GM19467 (cell line): ENCODE measurements around the gene EDRF1.

Source experiments
- ATAC-seq: cut with Tn5 transposase; IDR thresholded peaks from one replicate; pipeline ENCODE4 v1.9.1; 2021; ENCODE audit warnings: mild to moderate bottlenecking, moderate library complexity; ENCODE audit not compliant: unreplicated experiment

Gene EDRF1

GRCh38 chr10:125761961-125762360, 42.5 kb downstream of the EDRF1 start:
- no peak for ATAC-seq

- no peak for ATAC-seq
Observed at GRCh38 chr10:125762692-125763648, 43.5 kb downstream of the EDRF1 start.

- ATAC-seq = no peak
Observed at GRCh38 chr10:125765835-125766234, 46.3 kb downstream of the EDRF1 start.

GRCh38 chr10:125766511-125766910, 47.0 kb downstream of the EDRF1 start:
- no peak for ATAC-seq

- no peak for ATAC-seq
Observed at GRCh38 chr10:125768219-125768855, 48.8 kb downstream of the EDRF1 start.

GRCh38 chr10:125769175-125769574, 49.7 kb downstream of the EDRF1 start:
- no peak for ATAC-seq

- no peak for ATAC-seq
Observed at GRCh38 chr10:125770844-125771243, 51.3 kb downstream of the EDRF1 start.

- no peak for ATAC-seq
Observed at GRCh38 chr10:125772112-125772863, 52.8 kb downstream of the EDRF1 start.

- no peak for ATAC-seq
Observed at GRCh38 chr10:125772864-125773180, 53.3 kb downstream of the EDRF1 start.

GRCh38 chr10:125773687-125774543, 54.4 kb downstream of the EDRF1 start:
- no peak for ATAC-seq

GRCh38 chr10:125774581-125775191, 55.2 kb downstream of the EDRF1 start:
- ATAC-seq = no peak

GRCh38 chr10:125775491-125776106, 56.1 kb downstream of the EDRF1 start, which contains the start of gene MMP21:
MMP21 (minus strand) TSS chr10:125775821; CDS start chr10:125775821, 0 bp downstream.
- ATAC-seq = no peak

- ATAC-seq = no peak
Observed at GRCh38 chr10:125777806-125778205, 58.3 kb downstream of the EDRF1 start.

- ATAC-seq = no peak
Observed at GRCh38 chr10:125778556-125778955, 59.0 kb downstream of the EDRF1 start.

GRCh38 chr10:125779403-125780327, 60.2 kb downstream of the EDRF1 start:
- ATAC-seq = no peak

- ATAC-seq = no peak
Observed at GRCh38 chr10:125781374-125781773, 61.9 kb downstream of the EDRF1 start.

GRCh38 chr10:125782054-125782453, 62.5 kb downstream of the EDRF1 start:
- no peak for ATAC-seq

GRCh38 chr10:125782616-125783015, 63.1 kb downstream of the EDRF1 start:
- ATAC-seq = no peak

GRCh38 chr10:125783408-125783807, 63.9 kb downstream of the EDRF1 start:
- ATAC-seq = no peak
